Activated T-cell treated with anti-CD3 and anti-CD28 coated beads for 4 hours (primary cell): ENCODE results near the gene PNMA6E.

Source experiments
- DNase-seq: peaks from one replicate; pipeline ENCODE4 v3.0.0-alpha.2; 2020

Gene PNMA6E

GRCh38 chrX:153434801-153435200 lies 33.7 kb upstream of the PNMA6E start:
- no peak for DNase-seq

GRCh38 chrX:153433781-153434285 lies 32.7 kb upstream of the PNMA6E start:
- no peak for DNase-seq

GRCh38 chrX:153433161-153433680 lies 32.1 kb upstream of the PNMA6E start:
- DNase-seq, result no peak

GRCh38 chrX:153430796-153431195 lies 29.6 kb upstream of the PNMA6E start:
- no peak for DNase-seq

GRCh38 chrX:153426204-153426603 lies 25.1 kb upstream of the PNMA6E start:
- DNase-seq, result no peak

GRCh38 chrX:153423652-153424051 lies 22.5 kb upstream of the PNMA6E start:
- no peak for DNase-seq

GRCh38 chrX:153421856-153422255 lies 20.7 kb upstream of the PNMA6E start:
- DNase-seq, result no peak

GRCh38 chrX:153420851-153421599 lies 19.9 kb upstream of the PNMA6E start:
- no peak for DNase-seq

- no peak for DNase-seq
Observed at GRCh38 chrX:153417637-153418036, 16.5 kb upstream of the PNMA6E start.

GRCh38 chrX:153416781-153417450 lies 15.8 kb upstream of the PNMA6E start:
- no peak for DNase-seq

- DNase-seq, result no peak
Observed at GRCh38 chrX:153414856-153415510, 13.8 kb upstream of the PNMA6E start.

- no peak for DNase-seq
Observed at GRCh38 chrX:153413731-153414130, 12.6 kb upstream of the PNMA6E start.

- DNase-seq, result no peak
Observed at GRCh38 chrX:153412746-153413720, 11.9 kb upstream of the PNMA6E start.

GRCh38 chrX:153411988-153412574 lies 10.9 kb upstream of the PNMA6E start:
- no peak for DNase-seq

GRCh38 chrX:153411255-153411987 lies 10.3 kb upstream of the PNMA6E start, which contains the start of gene ZFP92:
TSS of gene ZFP92 (plus strand) at chrX:153411472. CDS start at chrX:153418323, 6,851 bp downstream.
- peak; percentile 13 for DNase-seq

GRCh38 chrX:153410888-153411254 lies 9.7 kb upstream of the PNMA6E start:
- no peak for DNase-seq

GRCh38 chrX:153410373-153410772 lies 9.2 kb upstream of the PNMA6E start:
- DNase-seq, result no peak

GRCh38 chrX:153409414-153410101 lies 8.4 kb upstream of the PNMA6E start:
- DNase-seq, result no peak

GRCh38 chrX:153408871-153409351 lies 7.8 kb upstream of the PNMA6E start:
- DNase-seq, result no peak

- DNase-seq, result no peak
Observed at GRCh38 chrX:153408221-153408721, 7.1 kb upstream of the PNMA6E start.
